DMS 273 (cell line): ENCODE results near the gene PEA15.

Experiments used
- DNase-seq: peaks from one replicate; lab custom pipeline; 2025; ENCODE audit not compliant: unreplicated experiment; lab: John Stamatoyannopoulos, UW

The PEA15 gene

DNA sequence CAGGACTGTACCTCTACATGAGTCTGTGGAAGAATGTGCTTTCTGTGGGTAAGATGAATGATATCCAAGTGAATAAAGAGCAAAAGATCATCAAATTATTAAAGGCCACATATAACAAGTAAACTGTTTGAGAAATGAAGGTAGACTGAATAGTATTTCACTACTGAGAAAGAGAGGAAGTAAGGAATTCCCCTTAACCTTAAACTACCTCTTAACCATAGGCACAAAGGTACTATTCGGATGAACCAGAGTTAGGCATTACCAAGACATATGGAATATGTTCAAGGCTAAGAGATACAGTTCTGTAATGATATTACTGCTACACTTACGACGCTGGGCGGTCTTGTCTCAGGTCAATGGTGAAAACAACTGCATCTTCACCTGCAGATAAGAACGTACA is 31.6 kb downstream of the PEA15 start:
- DNase-seq = no peak

GRCh38 chr1:160237558-160237957 is 32.4 kb downstream of the PEA15 start:
- no peak for DNase-seq

DNA sequence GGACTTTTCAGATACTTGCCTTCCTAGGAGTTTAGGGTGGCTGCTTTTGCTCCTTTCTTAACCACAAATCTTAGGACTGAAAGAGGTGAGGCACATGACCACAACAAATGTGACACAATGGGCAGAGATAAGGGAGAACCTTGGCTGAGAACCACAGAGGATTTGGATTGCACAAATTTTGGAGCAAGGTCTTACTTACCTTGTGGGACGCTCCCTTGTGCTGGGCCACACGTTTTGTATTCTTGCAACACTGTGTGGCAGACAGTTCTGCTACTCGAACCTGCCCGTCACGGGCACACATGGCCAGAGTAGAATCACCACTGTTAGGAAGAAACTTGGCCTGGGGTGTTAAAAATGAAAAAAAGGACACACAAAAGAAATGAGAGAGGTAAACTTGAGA is 33.2 kb downstream of the PEA15 start:
- DNase-seq = no peak

- DNase-seq = no peak
Observed at GRCh38 chr1:160239582-160240299, 34.6 kb downstream of the PEA15 start.

GRCh38 chr1:160243767-160244166 is 38.6 kb downstream of the PEA15 start:
- peak; percentile 62 for DNase-seq

- peak; percentile 61 for DNase-seq
Observed at GRCh38 chr1:160244209-160244608, 39.0 kb downstream of the PEA15 start.

DNA sequence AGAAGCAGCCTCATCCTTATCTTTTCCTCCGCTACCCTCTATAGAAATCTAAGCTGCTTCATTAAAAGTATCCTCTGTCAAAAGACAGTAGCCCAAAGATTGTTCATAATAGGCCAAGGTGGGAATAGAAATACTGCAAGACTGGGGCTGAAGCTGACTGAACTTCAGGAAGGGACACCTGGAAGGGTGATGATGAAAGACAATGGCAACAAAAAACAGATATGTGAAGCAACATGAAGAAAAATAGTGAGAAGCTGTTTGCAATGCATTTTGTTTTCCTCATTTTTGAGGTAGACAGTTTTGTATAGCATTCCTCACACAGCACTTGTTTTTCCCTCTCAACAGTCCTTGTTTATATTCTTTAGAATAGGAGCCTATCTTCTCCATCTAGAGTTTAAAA is 40.2 kb downstream of the PEA15 start:
- DNase-seq = no peak

DNA sequence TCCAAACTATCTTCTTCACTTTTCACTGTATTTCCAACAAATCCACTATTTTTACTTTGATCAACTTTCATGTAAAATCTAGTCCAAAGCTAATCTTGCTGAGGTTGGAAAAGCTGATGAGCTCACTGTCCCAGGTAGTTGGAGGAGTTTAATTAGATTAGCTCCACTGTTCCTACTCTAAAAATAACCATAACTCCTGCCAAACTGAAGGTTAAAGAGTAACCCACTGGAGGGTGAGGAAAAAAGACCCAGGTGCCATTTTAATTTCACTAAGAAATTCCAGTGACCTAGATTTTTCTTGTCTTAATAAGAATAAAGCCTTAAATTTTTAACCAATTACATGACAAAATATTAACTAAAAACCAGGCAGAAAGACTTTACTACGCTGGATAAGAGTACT is 41.9 kb downstream of the PEA15 start:
- no peak for DNase-seq

DNA sequence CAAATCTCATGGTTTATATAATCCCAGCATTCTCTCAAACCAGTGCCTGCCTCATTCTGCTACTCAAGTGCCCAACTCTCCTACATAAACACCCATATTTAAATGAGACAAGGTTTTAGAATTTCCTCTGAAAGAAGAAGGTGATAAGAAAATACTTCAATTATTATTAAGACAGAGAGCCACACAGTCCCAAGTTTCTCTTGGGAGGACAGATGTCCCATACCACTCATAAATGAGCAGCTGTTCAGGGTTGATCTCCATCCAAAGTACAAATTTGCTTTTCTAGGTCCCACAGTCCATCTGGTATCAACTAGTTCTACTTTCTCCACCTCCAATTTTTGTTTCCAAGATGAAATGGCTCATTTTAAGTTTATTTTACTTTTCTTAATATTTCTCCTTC is 45.8 kb downstream of the PEA15 start:
- peak; percentile 87 for DNase-seq

GRCh38 chr1:160251687-160252526 is 46.7 kb downstream of the PEA15 start:
- peak; percentile 94 for DNase-seq

GRCh38 chr1:160255781-160256300 is 50.7 kb downstream of the PEA15 start:
- DNase-seq = no peak

DNA sequence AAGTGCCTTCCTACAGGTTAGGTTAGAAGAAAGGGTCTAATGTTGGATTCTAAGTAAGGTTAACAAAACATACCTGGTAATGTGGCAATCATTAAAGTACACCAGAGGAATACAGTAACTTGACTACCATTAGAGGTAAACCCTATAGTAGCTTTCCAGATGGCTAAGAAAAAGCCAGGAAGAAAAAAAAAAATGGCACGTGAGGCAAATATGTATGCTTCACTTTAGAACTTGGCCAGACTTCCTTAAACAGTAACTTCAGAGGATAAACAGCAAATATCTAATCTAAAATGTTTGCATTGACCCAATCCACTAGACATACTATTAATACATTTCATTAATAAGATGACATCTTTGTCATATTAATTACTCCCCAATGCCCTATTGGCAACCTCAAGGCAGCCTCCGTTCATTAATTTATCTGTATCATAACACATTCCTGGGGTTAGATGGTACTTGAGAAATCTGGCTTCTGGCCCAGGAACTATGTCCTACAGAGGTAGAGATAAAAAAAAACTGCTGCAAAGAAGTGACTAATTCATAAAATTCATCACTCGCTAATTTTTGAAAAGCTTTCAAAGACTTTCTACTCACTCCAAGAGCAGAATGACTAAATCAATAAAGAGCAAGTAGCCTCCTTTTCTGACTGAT is 51.3 kb downstream of the PEA15 start:
- peak; percentile 25 for DNase-seq

- DNase-seq = no peak
Observed at GRCh38 chr1:160257411-160258015, 52.3 kb downstream of the PEA15 start.

GRCh38 chr1:160258177-160258798 is 53.1 kb downstream of the PEA15 start:
- DNase-seq = no peak

DNA sequence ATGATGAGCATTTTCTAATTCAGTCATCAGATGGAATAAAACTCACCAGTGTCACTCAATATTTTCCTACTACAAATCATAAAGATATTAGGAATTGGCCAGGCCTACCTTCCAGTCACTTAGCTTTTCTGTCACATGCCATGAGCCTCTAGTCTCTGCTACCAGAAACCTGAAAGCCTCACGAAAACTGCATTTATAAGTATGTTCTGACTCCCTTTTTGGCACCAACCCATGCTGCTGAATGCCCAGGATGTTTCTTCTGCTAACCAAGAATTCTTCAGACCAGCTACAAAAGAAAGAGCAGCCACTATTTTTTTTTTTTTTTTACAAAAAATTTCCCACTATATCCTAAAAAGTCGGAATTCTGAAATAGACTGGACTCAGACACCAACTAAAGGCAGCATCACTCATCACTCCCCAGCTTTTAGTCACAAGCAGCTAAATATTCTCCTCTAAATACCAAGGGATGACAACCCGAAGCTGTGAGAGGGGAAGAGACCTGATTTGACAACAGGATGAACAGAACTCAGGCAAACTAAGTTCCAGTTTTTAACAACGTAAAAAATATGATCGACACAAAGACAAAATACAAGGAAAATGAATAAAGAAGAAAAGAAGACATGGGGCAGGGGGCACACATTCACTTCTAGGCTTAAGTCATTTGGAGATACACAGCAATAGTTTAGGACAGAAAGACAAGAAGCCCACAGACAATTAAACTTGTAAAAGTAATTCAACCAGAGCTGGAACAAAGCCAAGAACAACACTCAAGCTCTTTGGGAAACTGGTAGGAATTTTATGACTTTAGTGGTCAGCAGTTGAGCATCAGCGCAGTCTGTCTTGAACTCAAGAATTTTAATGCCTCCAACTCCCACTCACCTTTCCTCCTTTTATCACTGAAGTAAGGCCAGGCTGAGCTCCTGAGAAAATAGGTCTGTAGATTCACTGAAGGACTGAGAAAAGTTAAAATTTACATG is 55.5 kb downstream of the PEA15 start:
- peak; percentile 62 for DNase-seq

DNA sequence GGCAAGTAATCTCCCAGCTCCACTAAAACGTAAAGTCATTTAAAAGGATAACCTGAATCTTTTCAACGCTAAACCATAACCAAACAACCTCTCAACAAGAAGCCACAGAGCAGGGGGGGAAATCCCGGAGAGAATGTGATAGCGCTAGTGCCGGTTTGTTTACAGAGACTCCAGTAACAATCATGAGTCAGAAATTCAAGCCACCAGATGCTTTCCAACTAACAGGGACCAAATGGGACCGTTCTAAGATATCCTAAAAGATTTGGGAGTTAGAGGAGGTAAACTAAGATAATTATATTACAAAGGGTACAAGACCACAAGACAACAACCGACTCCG is 56.3 kb downstream of the PEA15 start:
- peak; percentile 83 for DNase-seq

GRCh38 chr1:160261893-160262794 is 57.0 kb downstream of the PEA15 start, which contains the start of gene DCAF8:
DCAF8 (minus strand) TSS chr1:160262549; CDS start chr1:160244008, 18,541 bp downstream.
- peak; percentile 100 for DNase-seq

GRCh38 chr1:160264795-160265307 is 59.7 kb downstream of the PEA15 start:
- DNase-seq = no peak
